Measurements from ENCODE around the gene TNFRSF12A.

TNFRSF12A gene

DNA sequence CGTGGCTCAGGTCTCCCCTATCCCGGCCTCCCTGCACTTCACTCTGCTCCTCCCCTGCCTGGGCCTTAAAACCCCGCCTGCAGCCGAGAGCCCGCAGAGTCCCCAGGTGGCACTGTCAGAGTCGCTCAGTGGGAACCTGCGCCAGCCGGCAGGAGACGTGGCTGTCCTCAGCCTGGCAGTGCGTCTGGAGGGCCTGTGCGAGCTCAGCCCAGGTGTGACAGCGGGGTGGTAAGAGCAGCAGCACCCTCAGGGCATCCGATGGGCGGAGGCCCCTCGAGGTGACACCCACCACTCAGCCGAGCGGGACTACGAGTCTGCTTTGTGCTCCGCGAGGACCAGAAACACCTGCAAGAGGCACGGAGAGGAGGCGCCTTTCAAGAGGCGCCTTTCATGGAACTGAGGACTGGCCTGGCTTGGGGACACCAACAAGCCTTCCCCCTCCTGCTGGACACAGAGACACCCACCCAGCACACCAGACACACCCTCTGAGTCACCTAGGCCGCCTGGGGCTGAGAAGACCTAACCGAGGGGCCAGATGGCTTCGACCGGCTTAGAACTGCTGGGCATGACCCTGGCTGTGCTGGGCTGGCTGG is 7.2 kb upstream of the TNFRSF12A start, which contains the start of gene CLDN9:
TSS of gene CLDN9 (plus strand) at position 96 of the 593 bp plus-strand sequence. CDS start at position 536, 440 bp downstream.
- TF ChIP-seq, protein P1, sequence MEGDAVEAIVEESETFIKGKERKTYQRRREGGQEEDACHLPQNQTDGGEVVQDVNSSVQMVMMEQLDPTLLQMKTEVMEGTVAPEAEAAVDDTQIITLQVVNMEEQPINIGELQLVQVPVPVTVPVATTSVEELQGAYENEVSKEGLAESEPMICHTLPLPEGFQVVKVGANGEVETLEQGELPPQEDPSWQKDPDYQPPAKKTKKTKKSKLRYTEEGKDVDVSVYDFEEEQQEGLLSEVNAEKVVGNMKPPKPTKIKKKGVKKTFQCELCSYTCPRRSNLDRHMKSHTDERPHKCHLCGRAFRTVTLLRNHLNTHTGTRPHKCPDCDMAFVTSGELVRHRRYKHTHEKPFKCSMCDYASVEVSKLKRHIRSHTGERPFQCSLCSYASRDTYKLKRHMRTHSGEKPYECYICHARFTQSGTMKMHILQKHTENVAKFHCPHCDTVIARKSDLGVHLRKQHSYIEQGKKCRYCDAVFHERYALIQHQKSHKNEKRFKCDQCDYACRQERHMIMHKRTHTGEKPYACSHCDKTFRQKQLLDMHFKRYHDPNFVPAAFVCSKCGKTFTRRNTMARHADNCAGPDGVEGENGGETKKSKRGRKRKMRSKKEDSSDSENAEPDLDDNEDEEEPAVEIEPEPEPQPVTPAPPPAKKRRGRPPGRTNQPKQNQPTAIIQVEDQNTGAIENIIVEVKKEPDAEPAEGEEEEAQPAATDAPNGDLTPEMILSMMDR (IDR thresholded peaks at IDR 0.05; ENCODE audit: low read depth, low read length): no peak
- DNase-seq (ENCODE audit: extremely low read depth, low read depth): no peak

DNA sequence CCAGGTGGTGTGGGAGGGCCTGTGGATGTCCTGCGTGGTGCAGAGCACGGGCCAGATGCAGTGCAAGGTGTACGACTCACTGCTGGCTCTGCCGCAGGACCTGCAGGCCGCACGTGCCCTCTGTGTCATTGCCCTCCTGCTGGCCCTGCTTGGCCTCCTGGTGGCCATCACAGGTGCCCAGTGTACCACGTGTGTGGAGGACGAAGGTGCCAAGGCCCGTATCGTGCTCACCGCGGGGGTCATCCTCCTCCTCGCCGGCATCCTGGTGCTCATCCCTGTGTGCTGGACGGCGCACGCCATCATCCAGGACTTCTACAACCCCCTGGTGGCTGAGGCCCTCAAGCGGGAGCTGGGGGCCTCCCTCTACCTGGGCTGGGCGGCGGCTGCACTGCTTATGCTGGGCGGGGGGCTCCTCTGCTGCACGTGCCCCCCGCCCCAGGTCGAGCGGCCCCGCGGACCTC is 6.6 kb upstream of the TNFRSF12A start:
- TF ChIP-seq, protein P1 (IDR thresholded peaks at IDR 0.05; ENCODE audit: low read depth, low read length): no peak
- DNase-seq (ENCODE audit: extremely low read depth, low read depth): no peak

DNA sequence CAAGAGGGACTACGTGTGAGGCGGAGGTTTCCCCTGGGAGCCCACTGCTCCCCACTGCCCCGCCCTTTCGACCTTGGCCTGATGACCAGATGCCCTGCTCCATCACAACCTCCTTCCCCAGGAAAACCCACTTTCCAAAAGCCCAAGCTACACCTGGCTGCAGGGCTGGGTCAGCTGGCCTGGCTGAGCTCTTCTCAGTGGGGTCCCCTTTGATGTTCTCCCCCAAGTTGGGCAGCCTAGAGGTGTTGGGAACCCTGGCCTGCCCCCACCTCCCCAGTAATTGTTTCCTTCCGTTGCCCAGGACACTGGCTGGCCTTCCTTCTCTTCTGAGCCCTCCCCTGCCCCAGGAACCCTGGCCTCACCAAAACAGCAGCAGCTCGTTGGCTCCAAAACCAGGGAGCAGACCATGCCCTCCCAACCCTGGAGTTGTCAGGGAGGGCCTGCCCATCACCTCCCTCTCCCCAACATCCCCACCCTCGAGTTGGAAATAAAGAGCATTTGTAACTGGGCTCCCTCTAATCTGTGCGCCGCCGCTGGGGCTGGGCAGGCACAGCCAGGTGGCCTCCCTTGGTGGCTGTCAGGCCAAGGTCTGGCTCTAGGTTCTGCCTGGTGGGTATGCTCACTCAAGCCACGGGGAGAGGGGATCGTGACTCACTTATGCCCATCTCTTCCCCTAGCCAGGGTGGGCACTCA is 6.0 kb upstream of the TNFRSF12A start:
- TF ChIP-seq, protein P1 (IDR thresholded peaks at IDR 0.05; ENCODE audit: low read depth, low read length): no peak
- no peak for DNase-seq (ENCODE audit: extremely low read depth, low read depth)

DNA sequence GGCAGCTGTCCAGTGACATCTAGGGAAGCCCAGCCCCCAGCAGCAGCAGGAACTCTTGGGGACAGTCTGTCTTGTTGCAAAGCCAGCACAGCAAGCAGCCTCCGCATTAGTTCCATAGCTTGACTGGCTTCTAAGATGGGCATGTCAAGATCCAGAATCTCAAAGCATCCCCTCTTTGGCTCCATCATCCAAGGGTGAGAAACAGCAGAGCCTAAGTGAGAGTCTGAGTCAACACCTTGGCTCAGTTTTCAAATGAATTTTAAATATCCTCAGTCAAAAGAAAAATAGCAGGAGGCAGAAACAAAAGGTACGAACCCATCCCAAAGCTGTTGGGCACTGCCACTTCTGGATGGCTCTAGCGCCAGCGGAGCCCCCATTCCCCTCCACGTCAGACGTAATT is 5.2 kb upstream of the TNFRSF12A start:
- no peak for DNase-seq (ENCODE audit: extremely low read depth, low read depth)
- TF ChIP-seq, protein P1 (IDR thresholded peaks at IDR 0.05; ENCODE audit: low read depth, low read length): no peak

DNA sequence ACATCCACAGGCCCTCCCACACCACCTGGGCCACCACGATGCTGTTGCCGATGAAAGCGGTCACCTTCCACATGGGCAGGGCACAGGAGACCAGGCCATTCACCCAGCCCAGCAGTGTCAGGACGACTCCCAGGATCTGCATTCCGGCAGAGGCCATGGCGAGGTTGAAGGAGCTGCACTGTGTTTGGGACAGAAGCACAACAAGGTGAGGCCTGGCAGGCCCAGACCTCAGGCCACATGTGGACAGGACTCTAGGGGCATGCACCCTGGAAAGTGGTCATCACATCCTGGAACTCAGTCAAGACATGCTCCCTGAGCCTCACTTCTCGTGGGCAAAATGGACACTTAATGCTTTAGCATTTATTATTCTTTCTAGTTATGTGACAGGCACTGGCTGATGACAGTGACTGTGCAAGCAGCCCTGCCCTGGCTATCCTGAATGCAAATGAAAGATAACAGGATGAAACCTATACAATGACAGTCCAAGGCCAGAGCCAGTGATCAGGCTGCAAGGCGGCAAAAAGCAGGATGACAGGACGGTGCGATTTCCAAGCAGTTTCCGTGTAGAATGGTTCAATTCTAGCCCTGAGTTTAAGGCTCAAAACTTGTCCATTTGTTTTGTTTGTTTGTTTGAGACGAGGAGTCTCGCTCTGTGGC is 4.2 kb upstream of the TNFRSF12A start:
- no peak for DNase-seq (ENCODE audit: extremely low read depth, low read depth)
- TF ChIP-seq, protein P1 (IDR thresholded peaks at IDR 0.05; ENCODE audit: low read depth, low read length): no peak

DNA sequence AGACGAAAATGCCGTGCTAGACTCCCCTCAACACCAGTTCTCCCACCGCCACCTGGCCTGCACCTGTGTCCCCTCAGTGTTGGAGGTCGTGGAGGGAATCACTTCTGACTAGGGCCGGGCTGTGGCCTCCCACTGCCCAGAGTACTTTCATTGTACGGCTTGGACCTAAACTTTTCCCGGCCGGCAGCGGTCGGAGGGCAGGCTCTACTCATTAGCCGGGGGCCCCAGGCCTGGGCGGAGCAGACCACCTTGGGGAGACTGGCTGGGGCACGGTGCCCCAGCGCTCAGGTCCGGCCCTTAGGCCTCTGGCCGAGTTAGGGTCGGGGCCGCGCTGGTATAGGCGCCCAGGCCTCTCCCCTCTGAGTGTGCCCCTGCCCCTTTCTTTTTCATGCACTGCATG is 2.8 kb upstream of the TNFRSF12A start:
- TF ChIP-seq, protein P1 (IDR thresholded peaks at IDR 0.05; ENCODE audit: low read depth, low read length): no peak
- DNase-seq (ENCODE audit: extremely low read depth, low read depth): no peak

Measured in AG09319 (cell line).